T-helper 2 cell treated with Interferon-gamma antibody and Interleukin-4, amounts not matched to agents 5 μg/mL and 100 μg/mL, for 36 hours (primary cell): Measurements from ENCODE around the gene SPDYC.
A peak's percentile ranks its signal among the peaks of the same experiment; 100 is the strongest.

ENCODE experiments used
- DNase-seq: peaks from one replicate; pipeline ENCODE4 v3.0.0; 2021; ENCODE audit warnings: low spot score
- H3K27ac Mint-ChIP-seq: one replicate; pipeline ENCODE4 v1.8.0; 2021; ENCODE audit warnings: mild to moderate bottlenecking, mixed read lengths
- H3K27me3 Mint-ChIP-seq: one replicate; pipeline ENCODE4 v1.8.0; 2021; ENCODE audit warnings: low read depth, mixed read lengths
- H3K36me3 Mint-ChIP-seq: one replicate; pipeline ENCODE4 v1.8.0; 2021; ENCODE audit warnings: low read depth, mixed read lengths
- H3K4me1 Mint-ChIP-seq: one replicate; pipeline ENCODE4 v1.8.0; 2021; ENCODE audit warnings: low read depth, mixed read lengths
- H3K4me3 Mint-ChIP-seq: one replicate; pipeline ENCODE4 v1.8.0; 2022; ENCODE audit warnings: mild to moderate bottlenecking, moderate library complexity, mixed read lengths
- H3K9me3 Mint-ChIP-seq: one replicate; pipeline ENCODE4 v1.8.0; 2021; ENCODE audit warnings: mixed read lengths

SPDYC gene

GRCh38 chr11:65211293-65212105, 41.5 kb downstream of the SPDYC start:
- Mint-ChIP-seq H3K36me3 (peaks cover 13% of the 10 kb centered on the region), H3K4me1 (peaks cover 14% of the 10 kb centered on the region), H3K9me3 (no peaks in the 10 kb centered on the region)

DNA sequence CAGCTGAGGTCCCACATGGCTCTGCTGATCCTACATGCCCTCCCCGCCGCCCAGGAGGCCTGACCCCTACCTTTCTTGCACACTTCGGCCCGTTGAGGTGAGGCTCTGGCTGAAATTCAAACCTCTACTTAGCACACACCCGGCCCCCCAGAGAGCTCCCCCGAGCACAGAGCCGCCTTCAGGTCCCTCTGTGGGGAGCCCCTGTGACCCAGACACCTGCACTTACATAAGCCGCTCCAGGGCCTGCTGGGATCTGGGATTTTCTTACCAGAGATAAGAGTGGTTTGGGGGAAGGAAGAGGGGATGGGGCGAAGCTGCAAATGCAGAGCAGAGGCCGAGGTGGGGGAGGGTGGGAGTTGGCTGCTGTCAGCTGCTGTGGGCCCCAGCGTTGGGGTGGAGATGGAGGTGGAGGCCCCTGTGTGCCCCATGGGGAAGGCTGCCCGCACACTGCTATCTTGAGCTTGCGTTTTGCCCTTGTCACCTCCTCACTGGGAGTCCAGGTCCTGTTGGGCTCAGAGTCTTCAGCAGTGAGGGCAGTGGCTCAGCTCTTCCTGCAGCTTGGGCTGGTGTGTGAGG, 42.3 kb downstream of the SPDYC start:
- Mint-ChIP-seq H3K27ac (no peak overlapping the region), H3K9me3 (no peaks in the 10 kb centered on the region)

More at GRCh38 chr11:65211293-65212105, 41.5 kb downstream of the SPDYC start:
- Mint-ChIP-seq H3K27me3 (no peaks in the 10 kb centered on the region), H3K4me3 (no peak overlapping the region), H3K27ac (no peak overlapping the region)
- no peak for DNase-seq

GRCh38 chr11:65213322-65214211, 43.5 kb downstream of the SPDYC start:
- no peaks in the 10 kb centered on the region for H3K9me3 Mint-ChIP-seq
- DNase-seq: no peak
- H3K4me1 Mint-ChIP-seq: peaks cover 14% of the 10 kb centered on the region
- H3K4me3 Mint-ChIP-seq: no peak overlapping the region
- H3K36me3 Mint-ChIP-seq: peaks cover 9% of the 10 kb centered on the region
- H3K27ac Mint-ChIP-seq: no peak overlapping the region
- H3K27me3 Mint-ChIP-seq: no peaks in the 10 kb centered on the region

More for the DNA sequence above, 42.3 kb downstream of the SPDYC start:
- DNase-seq: no peak
- H3K36me3 Mint-ChIP-seq: peaks cover 9% of the 10 kb centered on the region
- H3K4me1 Mint-ChIP-seq: peaks cover 14% of the 10 kb centered on the region
- H3K27me3 Mint-ChIP-seq: no peaks in the 10 kb centered on the region
- H3K4me3 Mint-ChIP-seq: no peak overlapping the region

GRCh38 chr11:65214212-65214845, 44.3 kb downstream of the SPDYC start:
- Mint-ChIP-seq H3K4me1 (peaks cover 13% of the 10 kb centered on the region), H3K4me3 (peak overlapping the region; percentile 1), H3K36me3 (peaks cover 3% of the 10 kb centered on the region), H3K27ac (peak overlapping the region; percentile 13), H3K27me3 (no peaks in the 10 kb centered on the region), H3K9me3 (no peaks in the 10 kb centered on the region)
- no peak for DNase-seq

DNA sequence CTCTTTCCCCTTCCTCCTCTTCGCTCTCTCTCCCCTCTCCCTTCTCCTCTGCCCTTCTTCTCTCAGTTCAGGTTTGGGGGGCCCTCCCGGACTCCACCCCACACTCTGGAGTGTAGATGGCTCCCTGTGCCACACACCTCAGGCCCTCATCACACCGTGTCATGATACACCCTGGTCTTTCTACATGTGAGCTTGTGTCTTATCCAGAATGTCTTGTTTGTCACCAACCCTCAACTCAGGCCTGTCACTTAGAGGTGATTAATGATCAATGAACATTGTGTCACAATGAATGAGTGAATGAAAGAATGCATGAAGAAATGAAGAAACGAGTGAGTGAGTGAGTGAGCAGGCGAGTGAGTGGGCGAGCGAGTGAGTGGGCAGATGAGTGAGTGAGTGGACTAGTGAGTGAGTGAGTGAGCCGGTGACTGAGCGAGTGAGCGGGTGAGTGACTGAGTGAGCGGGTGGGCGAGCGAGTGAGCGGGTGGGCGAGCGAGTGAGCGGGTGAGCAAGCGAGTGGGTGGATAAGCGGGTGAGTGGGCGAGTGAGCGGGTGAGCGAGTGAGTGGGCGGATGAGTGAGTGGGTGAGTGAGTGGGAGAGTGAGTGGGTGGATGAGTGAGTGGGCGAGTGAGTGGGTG, 45.5 kb downstream of the SPDYC start:
- Mint-ChIP-seq H3K27me3 (no peaks in the 10 kb centered on the region), H3K4me3 (no peak overlapping the region), H3K9me3 (no peaks in the 10 kb centered on the region), H3K36me3 (no peaks in the 10 kb centered on the region), H3K4me1 (peaks cover 22% of the 10 kb centered on the region), H3K27ac (peak overlapping the region; percentile 69)
- DNase-seq: peak; percentile 37

GRCh38 chr11:65216830-65217229, 46.8 kb downstream of the SPDYC start:
- H3K36me3 Mint-ChIP-seq: no peaks in the 10 kb centered on the region
- DNase-seq: no peak
- H3K27me3 Mint-ChIP-seq: no peaks in the 10 kb centered on the region
- H3K9me3 Mint-ChIP-seq: no peaks in the 10 kb centered on the region
- H3K4me1 Mint-ChIP-seq: peaks cover 22% of the 10 kb centered on the region
- no peak overlapping the region for H3K27ac Mint-ChIP-seq
- no peak overlapping the region for H3K4me3 Mint-ChIP-seq

DNA sequence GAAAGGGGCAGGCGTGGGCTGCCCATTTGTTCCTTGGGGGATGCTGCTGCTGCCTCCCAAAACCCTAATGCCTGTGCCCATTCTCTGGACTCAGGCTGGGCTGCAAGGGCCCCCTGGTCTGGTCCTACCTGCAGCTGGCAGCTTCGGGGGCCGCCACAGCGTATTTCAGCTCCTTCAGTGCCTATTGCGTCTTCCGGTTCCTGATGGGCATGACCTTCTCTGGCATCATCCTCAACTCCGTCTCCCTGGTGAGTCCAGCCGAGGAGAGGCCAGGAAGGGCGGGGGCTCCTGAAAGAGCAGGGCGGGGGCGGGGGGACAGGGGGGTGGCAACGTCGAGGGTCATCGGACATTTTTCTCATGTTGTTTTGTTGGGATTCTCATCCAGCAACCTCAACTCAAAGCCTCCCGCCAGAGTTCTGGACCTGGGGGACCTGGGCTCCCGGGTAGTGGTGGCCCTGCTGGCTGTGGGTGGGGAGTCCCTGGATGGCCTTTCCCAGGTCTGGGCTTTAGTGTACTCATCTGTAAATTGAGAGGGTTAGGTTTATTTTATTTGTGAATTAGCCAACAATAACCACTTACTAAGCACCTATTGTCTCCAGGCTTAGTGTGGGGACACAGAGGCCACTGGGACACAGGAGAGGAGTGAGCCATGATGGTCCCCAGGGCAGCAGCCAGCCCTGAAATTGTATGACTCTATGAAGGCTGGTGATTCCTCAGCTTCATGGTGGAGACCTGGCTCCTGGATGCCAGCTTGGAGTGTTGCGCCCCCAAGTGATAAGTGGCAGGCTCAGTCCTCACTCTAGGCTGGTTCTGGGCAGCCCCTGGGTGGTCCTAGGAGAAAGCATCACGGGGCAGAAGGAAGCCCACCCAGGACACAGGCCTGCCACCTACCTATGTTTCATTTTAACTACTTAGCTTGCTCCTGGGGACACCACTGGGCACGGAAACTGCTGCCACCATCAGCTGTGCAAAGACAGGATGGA, 47.7 kb downstream of the SPDYC start:
- H3K36me3 Mint-ChIP-seq: no peaks in the 10 kb centered on the region
- DNase-seq: no peak
- no peaks in the 10 kb centered on the region for H3K9me3 Mint-ChIP-seq
- H3K4me1 Mint-ChIP-seq: peaks cover 22% of the 10 kb centered on the region
- no peak overlapping the region for H3K27ac Mint-ChIP-seq
- peaks cover 5% of the 10 kb centered on the region for H3K27me3 Mint-ChIP-seq
- no peak overlapping the region for H3K4me3 Mint-ChIP-seq

- H3K4me1 Mint-ChIP-seq: peaks cover 19% of the 10 kb centered on the region
- no peak for DNase-seq
- no peak overlapping the region for H3K4me3 Mint-ChIP-seq
- no peak overlapping the region for H3K27ac Mint-ChIP-seq
- peaks cover 5% of the 10 kb centered on the region for H3K27me3 Mint-ChIP-seq
- H3K9me3 Mint-ChIP-seq: no peaks in the 10 kb centered on the region
- no peaks in the 10 kb centered on the region for H3K36me3 Mint-ChIP-seq
These were observed 48.4 kb downstream of the SPDYC start for GRCh38 chr11:65218446-65218845.

GRCh38 chr11:65219930-65220213, 49.8 kb downstream of the SPDYC start:
- no peak for DNase-seq
- Mint-ChIP-seq H3K9me3 (no peaks in the 10 kb centered on the region), H3K4me3 (no peak overlapping the region), H3K27ac (no peak overlapping the region), H3K4me1 (peaks cover 15% of the 10 kb centered on the region), H3K27me3 (peaks cover 7% of the 10 kb centered on the region), H3K36me3 (no peaks in the 10 kb centered on the region)

DNA sequence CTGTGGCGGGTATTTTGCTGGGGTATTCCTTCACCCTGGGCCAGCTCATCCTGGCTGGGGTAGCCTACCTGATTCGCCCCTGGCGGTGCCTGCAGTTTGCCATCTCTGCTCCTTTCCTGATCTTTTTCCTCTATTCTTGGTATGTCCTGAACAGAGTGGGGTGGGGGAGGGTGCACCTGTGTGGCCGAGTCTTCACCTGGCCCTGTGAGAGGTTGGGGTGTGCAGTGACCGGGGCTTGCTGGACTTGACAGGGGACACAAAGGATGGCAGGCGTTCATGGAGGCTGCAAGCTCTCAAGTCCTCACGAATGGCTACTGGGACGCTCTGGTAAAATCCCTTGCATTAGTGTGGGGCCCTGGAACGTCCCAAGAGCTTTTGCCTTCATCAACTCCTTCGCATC, 51.0 kb downstream of the SPDYC start:
- DNase-seq: no peak
- Mint-ChIP-seq H3K27me3 (peaks cover 18% of the 10 kb centered on the region), H3K36me3 (no peaks in the 10 kb centered on the region), H3K4me3 (no peak overlapping the region), H3K4me1 (peaks cover 14% of the 10 kb centered on the region), H3K27ac (no peak overlapping the region), H3K9me3 (no peaks in the 10 kb centered on the region)
